ENCODE measurements around the gene ME1. TPM values are rescaled to one million over a fixed set of nuclear protein-coding genes. Genes with fewer than 3 reads are reported as not detected.

The ME1 gene
- total RNA-seq, 4 donors from 2014 or later: 7.8 to 17.6 (median 14.9) TPM

GRCh38 chr6:83424392-83425018, 6.3 kb downstream of the ME1 start:
- Histone ChIP-seq H3K27ac (no peak overlapping the region), H3K9me3 (peaks cover 0 to 9% (median 2%) of the 10 kb centered on the region in 4 donors), H3K4me1 (peaks cover 0 to 6% (median 0%) of the 10 kb centered on the region in 4 donors), H3K27me3 (no peaks in the 10 kb centered on the region), H3K4me3 (no peak overlapping the region), H3K36me3 (peaks cover 0 to 7% (median 0%) of the 10 kb centered on the region in 3 donors)
- no peak for DNase-seq (ENCODE audit: low spot score in 2 of 2)
- TF ChIP-seq EP300 (IDR thresholded peaks at IDR 0.05) (no peak), POLR2A (IDR thresholded peaks at IDR 0.05) (no peak), CTCF (IDR thresholded peaks at IDR 0.05) (no peak)
- 98 to 100% methylated on average over 1 of the region's 1 CpG for WGBS, 2 donors

GRCh38 chr6:83417880-83418663, 12.8 kb downstream of the ME1 start:
- 60 to 65% methylated on average over 3 of the region's 3 CpGs for WGBS, 2 donors
- Histone ChIP-seq H3K9me3 (no peaks in the 10 kb centered on the region), H3K27ac (no peak overlapping the region), H3K27me3 (no peaks in the 10 kb centered on the region), H3K4me1 (no peaks in the 10 kb centered on the region), H3K36me3 (no peaks in the 10 kb centered on the region), H3K4me3 (no peak overlapping the region)
- peak in 1 of 2 donors; percentile 34 for DNase-seq (ENCODE audit: low spot score in 2 of 2)
- TF ChIP-seq CTCF (IDR thresholded peaks at IDR 0.05): peak; percentile 42 to 70 (median 44)
- no peak for TF ChIP-seq POLR2A (IDR thresholded peaks at IDR 0.05)

GRCh38 chr6:83413068-83413467, 17.8 kb downstream of the ME1 start:
- 96% methylated on average over 2 of the region's 2 CpGs for WGBS, 2 donors
- Histone ChIP-seq H3K27ac (no peak overlapping the region), H3K4me3 (no peak overlapping the region), H3K9me3 (no peaks in the 10 kb centered on the region), H3K4me1 (no peaks in the 10 kb centered on the region), H3K36me3 (no peaks in the 10 kb centered on the region), H3K27me3 (no peaks in the 10 kb centered on the region)
- TF ChIP-seq EP300 (IDR thresholded peaks at IDR 0.05): no peak
- TF ChIP-seq POLR2A (IDR thresholded peaks at IDR 0.05): no peak
- TF ChIP-seq CTCF (IDR thresholded peaks at IDR 0.05): no peak
- DNase-seq (ENCODE audit: low spot score in 2 of 2): no peak

- WGBS, 2 donors: 53 to 59% methylated on average over 3 of the region's 3 CpGs
- H3K27me3 ChIP-seq: no peaks in the 10 kb centered on the region
- TF ChIP-seq EP300 (IDR thresholded peaks at IDR 0.05) (no peak), CTCF (IDR thresholded peaks at IDR 0.05) (no peak), POLR2A (IDR thresholded peaks at IDR 0.05) (no peak)
These were observed 19.1 kb downstream of the ME1 start for GRCh38 chr6:83411731-83412130.

GRCh38 chr6:83403191-83403590, 27.7 kb downstream of the ME1 start:
- H3K36me3 ChIP-seq: peaks cover 0 to 5% (median 0%) of the 10 kb centered on the region in 3 donors
- no peaks in the 10 kb centered on the region for H3K27me3 ChIP-seq
- no peak overlapping the region for H3K27ac ChIP-seq
- H3K9me3 ChIP-seq: no peaks in the 10 kb centered on the region
- 82 to 88% methylated on average over 1 of the region's 1 CpG for WGBS, 2 donors
- H3K4me1 ChIP-seq: no peaks in the 10 kb centered on the region
- no peak for DNase-seq (ENCODE audit: low spot score in 2 of 2)
- no peak overlapping the region for H3K4me3 ChIP-seq
- no peak for TF ChIP-seq POLR2A (IDR thresholded peaks at IDR 0.05)
- TF ChIP-seq CTCF (IDR thresholded peaks at IDR 0.05): no peak
- no peak for TF ChIP-seq EP300 (IDR thresholded peaks at IDR 0.05)

More at GRCh38 chr6:83411731-83412130, 19.1 kb downstream of the ME1 start:
- Histone ChIP-seq H3K27ac (no peak overlapping the region), H3K4me1 (no peaks in the 10 kb centered on the region), H3K4me3 (no peak overlapping the region), H3K36me3 (no peaks in the 10 kb centered on the region), H3K9me3 (no peaks in the 10 kb centered on the region)
- DNase-seq (ENCODE audit: low spot score in 2 of 2): no peak
